Measurements from ENCODE around the gene GRB14.
A peak's percentile ranks its signal among the peaks of the same experiment; 100 is the strongest.

Gene GRB14

DNA sequence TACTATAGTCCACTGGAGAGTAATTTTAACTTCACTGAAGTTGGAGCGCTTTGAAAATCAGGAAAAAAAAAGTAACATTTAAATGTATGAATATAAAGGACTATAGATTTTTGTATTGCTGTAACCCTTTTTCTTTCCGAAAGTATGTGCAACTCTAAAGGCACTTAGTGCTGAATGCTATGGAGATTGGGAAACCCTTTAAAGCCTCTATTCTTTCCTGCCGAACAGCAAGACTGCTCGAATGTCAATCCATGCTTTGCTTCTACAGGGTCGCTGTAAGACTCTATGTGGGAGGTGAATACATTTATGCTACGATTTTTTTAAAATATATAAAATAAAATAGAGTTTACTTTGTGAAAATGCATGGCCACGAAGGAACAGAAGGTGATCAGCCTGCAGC, 825 bp downstream of the GRB14 start:
- H3K4me3 ChIP-seq (ENCODE audit: control insufficient read depth, low read depth, low read length) = peak overlapping the region; percentile 57
- TF ChIP-seq, protein P1, sequence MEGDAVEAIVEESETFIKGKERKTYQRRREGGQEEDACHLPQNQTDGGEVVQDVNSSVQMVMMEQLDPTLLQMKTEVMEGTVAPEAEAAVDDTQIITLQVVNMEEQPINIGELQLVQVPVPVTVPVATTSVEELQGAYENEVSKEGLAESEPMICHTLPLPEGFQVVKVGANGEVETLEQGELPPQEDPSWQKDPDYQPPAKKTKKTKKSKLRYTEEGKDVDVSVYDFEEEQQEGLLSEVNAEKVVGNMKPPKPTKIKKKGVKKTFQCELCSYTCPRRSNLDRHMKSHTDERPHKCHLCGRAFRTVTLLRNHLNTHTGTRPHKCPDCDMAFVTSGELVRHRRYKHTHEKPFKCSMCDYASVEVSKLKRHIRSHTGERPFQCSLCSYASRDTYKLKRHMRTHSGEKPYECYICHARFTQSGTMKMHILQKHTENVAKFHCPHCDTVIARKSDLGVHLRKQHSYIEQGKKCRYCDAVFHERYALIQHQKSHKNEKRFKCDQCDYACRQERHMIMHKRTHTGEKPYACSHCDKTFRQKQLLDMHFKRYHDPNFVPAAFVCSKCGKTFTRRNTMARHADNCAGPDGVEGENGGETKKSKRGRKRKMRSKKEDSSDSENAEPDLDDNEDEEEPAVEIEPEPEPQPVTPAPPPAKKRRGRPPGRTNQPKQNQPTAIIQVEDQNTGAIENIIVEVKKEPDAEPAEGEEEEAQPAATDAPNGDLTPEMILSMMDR (IDR thresholded peaks at IDR 0.05; ENCODE audit: control insufficient read depth, insufficient read depth, low read depth, low read length, missing control alignments) = no peak
- DNase-seq (ENCODE audit: low read depth) = no peak

DNA sequence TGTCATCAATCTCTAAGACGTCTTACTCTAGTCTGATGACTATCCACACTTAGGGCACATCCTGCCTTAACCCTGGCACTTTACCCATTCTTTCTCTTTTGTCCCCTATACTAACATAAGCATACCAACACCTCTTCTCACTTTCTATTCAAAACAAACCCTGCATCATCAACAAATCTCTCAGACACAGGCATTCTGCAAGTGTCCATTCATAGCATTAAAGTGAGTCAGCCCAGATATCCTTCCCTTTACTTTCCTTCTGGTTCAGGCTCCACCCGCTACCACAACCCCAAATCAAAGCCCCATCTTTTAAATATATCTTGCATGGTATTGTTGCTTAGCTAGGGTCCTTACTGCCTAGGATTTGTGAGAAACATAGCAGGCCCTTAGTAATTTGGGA, 3.8 kb downstream of the GRB14 start:
- no peak for DNase-seq (ENCODE audit: low read depth)
- H3K4me3 ChIP-seq (ENCODE audit: control insufficient read depth, low read depth, low read length) = no peak overlapping the region
- TF ChIP-seq, protein P1 (IDR thresholded peaks at IDR 0.05; ENCODE audit: control insufficient read depth, insufficient read depth, low read depth, low read length, missing control alignments) = no peak

DNA sequence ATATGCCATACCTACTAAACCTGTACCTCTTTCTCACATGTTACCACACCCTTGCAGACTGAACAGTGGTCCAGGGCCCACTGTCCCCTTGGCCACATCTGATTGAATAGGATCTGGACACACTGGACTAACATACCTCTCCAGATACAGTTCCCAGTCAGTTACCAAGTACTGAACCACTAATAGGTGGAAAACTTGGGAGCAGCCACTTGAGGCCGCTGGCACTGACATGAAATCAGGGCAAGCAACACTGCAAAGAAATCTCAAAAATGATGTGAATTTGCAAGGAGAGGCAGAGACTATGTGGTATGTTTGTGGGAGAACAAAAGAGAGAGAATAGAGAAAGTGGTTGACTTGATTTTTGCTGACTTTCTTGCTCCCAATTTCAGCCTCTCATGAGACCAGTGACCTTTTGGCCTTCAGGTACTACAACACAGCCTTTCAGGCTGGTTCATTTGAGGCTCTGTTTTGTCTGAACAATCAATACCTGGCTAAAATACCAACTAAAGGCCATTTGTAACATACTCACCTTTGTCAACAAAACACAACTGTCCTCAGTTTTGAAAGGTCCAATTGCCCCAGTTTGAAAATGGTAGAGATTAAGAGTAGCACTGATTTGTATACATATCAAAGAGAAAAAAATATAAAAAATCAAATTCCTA, 7.8 kb downstream of the GRB14 start:
- no peak for DNase-seq (ENCODE audit: low read depth)
- H3K4me3 ChIP-seq (ENCODE audit: control insufficient read depth, low read depth, low read length) = no peak overlapping the region
- TF ChIP-seq, protein P1 (IDR thresholded peaks at IDR 0.05; ENCODE audit: control insufficient read depth, insufficient read depth, low read depth, low read length, missing control alignments) = no peak

DNA sequence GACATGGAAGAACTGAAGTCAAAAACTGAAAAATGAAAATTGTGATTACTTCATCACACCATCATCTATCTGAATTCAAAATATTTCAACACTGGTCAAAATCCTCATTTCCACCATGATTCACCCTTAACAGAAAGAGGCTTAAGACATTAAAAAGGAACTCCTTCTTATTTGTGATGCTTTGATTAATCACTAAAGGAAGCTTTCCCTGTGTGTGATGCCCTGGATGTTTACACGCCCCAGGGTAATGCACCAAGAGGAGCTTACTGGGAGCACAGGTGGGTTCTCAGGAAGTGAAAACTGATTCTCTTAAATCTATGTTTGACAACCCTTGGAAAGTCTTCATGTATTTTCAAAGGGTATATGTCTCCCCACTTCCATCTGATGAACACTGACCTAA, 11.5 kb downstream of the GRB14 start:
- no peak overlapping the region for H3K4me3 ChIP-seq (ENCODE audit: control insufficient read depth, low read depth, low read length)
- DNase-seq (ENCODE audit: low read depth) = no peak
- TF ChIP-seq, protein P1 (IDR thresholded peaks at IDR 0.05; ENCODE audit: control insufficient read depth, insufficient read depth, low read depth, low read length, missing control alignments) = no peak

DNA sequence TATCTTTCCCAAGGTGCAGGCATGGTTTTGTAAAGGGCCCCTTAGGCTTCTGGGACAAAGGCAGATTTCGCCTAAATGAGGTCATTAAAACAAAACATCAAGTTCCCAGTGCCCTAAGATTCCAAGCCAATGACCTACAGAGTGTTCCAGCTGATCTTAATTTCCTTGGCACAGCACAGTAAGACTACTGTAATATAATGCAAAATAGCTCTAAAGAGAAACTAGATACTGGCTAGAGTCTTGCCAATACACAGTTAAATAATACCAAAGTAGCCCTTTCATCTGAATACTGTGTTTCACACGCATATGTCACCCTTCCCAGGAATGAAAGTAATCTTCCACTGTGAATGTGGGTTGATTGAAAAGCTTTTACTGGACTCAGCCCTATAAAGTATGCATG, 14.7 kb downstream of the GRB14 start:
- H3K4me3 ChIP-seq (ENCODE audit: control insufficient read depth, low read depth, low read length) = no peak overlapping the region
- TF ChIP-seq, protein P1 (IDR thresholded peaks at IDR 0.05; ENCODE audit: control insufficient read depth, insufficient read depth, low read depth, low read length, missing control alignments) = no peak
- DNase-seq (ENCODE audit: low read depth) = peak; percentile 61

DNA sequence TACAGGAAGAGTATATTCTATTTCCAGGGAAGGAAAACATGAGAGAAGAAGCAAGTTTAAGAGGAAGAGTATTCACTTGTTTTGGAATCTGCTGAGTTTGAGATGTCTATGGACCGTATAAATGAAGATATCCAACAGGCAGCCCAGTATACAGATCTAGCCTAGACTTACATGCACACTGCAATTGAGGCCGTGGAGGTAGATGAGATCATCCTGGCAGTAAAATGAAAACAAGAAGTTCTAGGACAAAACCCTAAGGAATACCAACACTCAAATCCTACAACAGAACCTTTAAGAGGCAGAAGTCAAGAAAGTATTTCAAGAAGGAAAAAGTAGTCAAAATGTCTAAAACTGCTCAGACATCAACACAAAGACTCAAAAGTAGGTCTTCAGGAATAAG, 16.0 kb downstream of the GRB14 start:
- no peak for DNase-seq (ENCODE audit: low read depth)
- no peak overlapping the region for H3K4me3 ChIP-seq (ENCODE audit: control insufficient read depth, low read depth, low read length)
- TF ChIP-seq, protein P1 (IDR thresholded peaks at IDR 0.05; ENCODE audit: control insufficient read depth, insufficient read depth, low read depth, low read length, missing control alignments) = no peak
